AG04450 (cell line): ENCODE measurements around the gene UMODL1. TPM values are rescaled to one million over a fixed set of nuclear protein-coding genes. Genes with fewer than 3 reads are reported as not detected.

Experiments used
- CTCF ChIA-PET: fragments of 300-600, 350-600 bp; formaldehyde crosslinking; extraction: SDS; loops from one replicate; lab custom pipeline; 2022; ENCODE audit warnings: antibody characterized with exemption, inconsistent platforms; lab: Charles Lee
- POLR2A ChIA-PET: fragments of 350-600 bp; formaldehyde crosslinking; extraction: SDS; loops from one replicate; lab custom pipeline; 2021; ENCODE audit warnings: antibody characterized with exemption, inconsistent platforms; lab: Yijun Ruan, JAX
- DNase-seq: peaks from one replicate; pipeline ENCODE4 v3.0.0-alpha.2; 2011; ENCODE audit warnings: low read depth, low spot score
- H3K27ac ChIP-seq: one replicate; pipeline ENCODE4 v1.5.1; 2012; ENCODE audit warnings: low read depth, low read length, control low read depth
- H3K27me3 ChIP-seq: one replicate; pipeline ENCODE4 v1.6.0; 2012; ENCODE audit warnings: low read length; ENCODE audit not compliant: control insufficient read depth, insufficient read depth
- H3K4me3 ChIP-seq: 2 replicates; pipeline ENCODE4 v1.5.1; 2011; ENCODE audit warnings: mild to moderate bottlenecking, low read depth, low read length, control low read depth
- H3K9me3 ChIP-seq: 2 replicates; pipeline ENCODE4 v1.5.1; 2012; ENCODE audit warnings: low read length; ENCODE audit not compliant: control insufficient read depth, insufficient read depth
- CTCF ChIP-seq: IDR thresholded peaks from 2 replicates; pipeline ENCODE4 v1.5.1; 2011; ENCODE audit warnings: low read depth, low read length, control low read depth, inconsistent platforms
- polyA plus RNA-seq: library from polyadenylated mRNA; depleted of rRNA; stranded (reverse); fragments of >200 nt; gene quantifications from 2 replicates; pipeline ENCODE4 v1.2.3, GENCODE V29; 2011

The UMODL1 gene
- polyA plus RNA-seq, 1 experiment = 0.09 TPM

GRCh38 chr21:42032968-42033367, 38.1 kb upstream of the UMODL1 start:
- CTCF ChIA-PET = interaction anchor here (0.9 kb wide), 1 partner anchor 84 kb away, joined by 3 read pairs; no protein-coding TSS in a partner anchor
- no peak for TF ChIP-seq CTCF
- DNase-seq = no peak
- no peak overlapping the region for H3K27ac ChIP-seq
- POLR2A ChIA-PET = no interaction called here
- H3K9me3 ChIP-seq = peaks cover 2% of the 10 kb centered on the region; the same call in 1 of the 2 replicates
- H3K27me3 ChIP-seq = no peaks in the 10 kb centered on the region
- no peak overlapping the region for H3K4me3 ChIP-seq

- TF ChIP-seq CTCF = no peak
- POLR2A ChIA-PET = no interaction called here
Observed at GRCh38 chr21:42036313-42036712, 34.8 kb upstream of the UMODL1 start.

GRCh38 chr21:42037516-42037915, 33.6 kb upstream of the UMODL1 start:
- Histone ChIP-seq H3K9me3 (peaks cover 9% of the 10 kb centered on the region), H3K27ac (no peak overlapping the region), H3K27me3 (no peaks in the 10 kb centered on the region), H3K4me3 (no peak overlapping the region)
- no peak for TF ChIP-seq CTCF
- CTCF ChIA-PET = interaction anchor here (0.5 kb wide), 1 partner anchor 675 kb away, joined by 3 read pairs; no protein-coding TSS in a partner anchor
- DNase-seq = no peak
- POLR2A ChIA-PET = no interaction called here

More at GRCh38 chr21:42036313-42036712, 34.8 kb upstream of the UMODL1 start:
- DNase-seq = no peak
- CTCF ChIA-PET = interaction anchor here (0.6 kb wide), 1 partner anchor 98 kb away, joined by 3 read pairs; no protein-coding TSS in a partner anchor
- H3K27me3 ChIP-seq = no peaks in the 10 kb centered on the region
- peaks cover 9% of the 10 kb centered on the region for H3K9me3 ChIP-seq
- no peak overlapping the region for H3K27ac ChIP-seq
- no peak overlapping the region for H3K4me3 ChIP-seq

GRCh38 chr21:42037943-42038342, 33.2 kb upstream of the UMODL1 start:
- Histone ChIP-seq H3K27me3 (no peaks in the 10 kb centered on the region), H3K9me3 (peaks cover 9% of the 10 kb centered on the region), H3K4me3 (no peak overlapping the region), H3K27ac (no peak overlapping the region)
- CTCF ChIA-PET = interaction anchor here (0.5 kb wide), 1 partner anchor 675 kb away, joined by 3 read pairs; no protein-coding TSS in a partner anchor
- DNase-seq = no peak
- POLR2A ChIA-PET = no interaction called here
- TF ChIP-seq CTCF = no peak

GRCh38 chr21:42038393-42038792, 32.7 kb upstream of the UMODL1 start:
- H3K9me3 ChIP-seq = peaks cover 9% of the 10 kb centered on the region
- DNase-seq = no peak
- POLR2A ChIA-PET = no interaction called here
- TF ChIP-seq CTCF = no peak
- H3K27me3 ChIP-seq = no peaks in the 10 kb centered on the region
- CTCF ChIA-PET = no interaction called here
- no peak overlapping the region for H3K4me3 ChIP-seq
- peak overlapping the region; percentile 100 for H3K27ac ChIP-seq
